H9 (cell line): Measurements from ENCODE around the gene NKAIN2. TPM values are rescaled to one million over a fixed set of nuclear protein-coding genes. Genes with fewer than 3 reads are reported as not detected.

Source experiments
- DNase-seq: peaks from one replicate; pipeline ENCODE4 v3.0.0-alpha.2; 2017
- H2AFZ ChIP-seq: one replicate; pipeline ENCODE4 v1.6.1; 2013; ENCODE audit warnings: mild to moderate bottlenecking, low read length, control low read depth, moderate library complexity
- H2AK5ac ChIP-seq: 2 replicates; pipeline ENCODE4 v1.6.1; 2013; ENCODE audit warnings: low read length, control low read depth, mixed read lengths; ENCODE audit not compliant: insufficient read length
- H2BK120ac ChIP-seq: one replicate; pipeline ENCODE4 v1.6.1; 2013; ENCODE audit warnings: low read depth, mild to moderate bottlenecking, low read length, control low read depth, inconsistent platforms; ENCODE audit not compliant: poor library complexity, severe bottlenecking
- H2BK12ac ChIP-seq: 2 replicates; pipeline ENCODE4 v1.6.1; 2013; ENCODE audit warnings: low read length, control low read depth, mixed read lengths, low read depth; ENCODE audit not compliant: insufficient read length
- H2BK15ac ChIP-seq: 2 replicates; pipeline ENCODE4 v1.6.1; 2013; ENCODE audit warnings: low read depth, low read length, control low read depth
- H2BK20ac ChIP-seq: one replicate; pipeline ENCODE4 v1.6.1; 2013; ENCODE audit warnings: low read depth, mild to moderate bottlenecking, low read length, control low read depth, inconsistent platforms; ENCODE audit not compliant: poor library complexity, severe bottlenecking
- H2BK5ac ChIP-seq: 2 replicates; pipeline ENCODE4 v1.6.1; 2013; ENCODE audit warnings: low read length, control low read depth, mixed read lengths; ENCODE audit not compliant: insufficient read length
- H3K14ac ChIP-seq: 2 replicates; pipeline ENCODE4 v1.6.1; 2013; ENCODE audit warnings: low read length, control low read depth; ENCODE audit not compliant: insufficient read depth
- H3K18ac ChIP-seq: 2 replicates; pipeline ENCODE4 v1.6.1; 2013; ENCODE audit warnings: low read depth, mild to moderate bottlenecking, mixed read lengths, low read length, control low read depth; ENCODE audit not compliant: insufficient read length
- H3K23ac ChIP-seq: 2 replicates; pipeline ENCODE4 v1.6.1; 2013; ENCODE audit warnings: low read length, control low read depth, mixed read lengths, low read depth; ENCODE audit not compliant: insufficient read length
- H3K23me2 ChIP-seq: 2 replicates; pipeline ENCODE4 v1.6.1; 2013; ENCODE audit warnings: low read depth, mild to moderate bottlenecking, mixed read lengths, low read length, control low read depth; ENCODE audit not compliant: insufficient read length, poor library complexity, severe bottlenecking
- H3K27ac ChIP-seq: 2 replicates; pipeline ENCODE4 v1.5.1; 2013; ENCODE audit warnings: low read length, control low read depth, mixed read lengths, low read depth; ENCODE audit not compliant: insufficient read length
- H3K27me3 ChIP-seq: 2 replicates; pipeline ENCODE4 v1.6.1; 2013; ENCODE audit warnings: low read length, control low read depth, inconsistent platforms; ENCODE audit not compliant: insufficient read depth
- H3K4ac ChIP-seq: 2 replicates; pipeline ENCODE4 v1.6.1; 2013; ENCODE audit warnings: low read depth, mild to moderate bottlenecking, control low read depth, inconsistent platforms, low read length, moderate library complexity
- H3K4me1 ChIP-seq: 2 replicates; pipeline ENCODE4 v1.6.1; 2013; ENCODE audit warnings: low read length, control low read depth, inconsistent platforms; ENCODE audit not compliant: insufficient read depth
- H3K4me2 ChIP-seq: 2 replicates; pipeline ENCODE4 v1.6.1; 2013; ENCODE audit warnings: low read length, control low read depth, mixed read lengths; ENCODE audit not compliant: insufficient read length, insufficient read depth
- H3K56ac ChIP-seq: 2 replicates; pipeline ENCODE4 v1.6.1; 2013; ENCODE audit warnings: low read depth, mild to moderate bottlenecking, mixed read lengths, low read length, control low read depth; ENCODE audit not compliant: insufficient read length
- H3K79me1 ChIP-seq: 2 replicates; pipeline ENCODE4 v1.6.1; 2013; ENCODE audit warnings: low read depth, mild to moderate bottlenecking, moderate library complexity, low read length, control low read depth, inconsistent platforms; ENCODE audit not compliant: insufficient read depth, poor library complexity, severe bottlenecking
- H3K79me2 ChIP-seq: 2 replicates; pipeline ENCODE4 v1.6.1; 2013; ENCODE audit warnings: low read length, control low read depth, inconsistent platforms; ENCODE audit not compliant: insufficient read depth
- H3K9ac ChIP-seq: 2 replicates; pipeline ENCODE4 v1.6.1; 2013; ENCODE audit warnings: low read length, control low read depth, mixed read lengths; ENCODE audit not compliant: insufficient read length; ENCODE audit errors: extremely low read depth
- H3K9me3 ChIP-seq: one replicate; pipeline ENCODE4 v1.6.1; 2013; ENCODE audit warnings: low read depth, low read length, inconsistent platforms; ENCODE audit not compliant: control insufficient read depth
- H3T11ph ChIP-seq: one replicate; pipeline ENCODE4 v1.6.1; 2013; ENCODE audit warnings: mild to moderate bottlenecking, low read length, control low read depth, inconsistent platforms
- H4K20me1 ChIP-seq: one replicate; pipeline ENCODE4 v1.6.1; 2013; ENCODE audit not compliant: control insufficient read depth, insufficient read length, insufficient read depth
- H4K5ac ChIP-seq: 2 replicates; pipeline ENCODE4 v1.6.1; 2013; ENCODE audit warnings: low read depth, mild to moderate bottlenecking, mixed read lengths, low read length, control low read depth; ENCODE audit not compliant: insufficient read length
- H4K8ac ChIP-seq: replicated peaks from 2 replicates; pipeline ENCODE4 v1.6.1; 2013; ENCODE audit warnings: low read length, control low read depth, mixed read lengths, low read depth; ENCODE audit not compliant: insufficient read length
- H4K91ac ChIP-seq: 2 replicates; pipeline ENCODE4 v1.6.1; 2013; ENCODE audit warnings: low read depth, mild to moderate bottlenecking, moderate library complexity, mixed read lengths, low read length, control low read depth; ENCODE audit not compliant: insufficient read length
- H3K27ac Mint-ChIP-seq, 3 experiments: 2 replicates in 2 of 3; 3 replicates in 1 of 3; pipeline ENCODE4 v1.8.0; 2020 to 2021; ENCODE audit warnings: mixed read lengths in 3 of 3, mild to moderate bottlenecking in 1 of 3, moderate library complexity in 1 of 3
- H3K27me3 Mint-ChIP-seq: 2 replicates; pipeline ENCODE4 v1.8.0; 2021; ENCODE audit warnings: low read depth, mild to moderate bottlenecking, moderate library complexity, mixed read lengths
- H3K36me3 Mint-ChIP-seq, 3 experiments: 2 replicates in 2 of 3; 3 replicates in 1 of 3; pipeline ENCODE4 v1.8.0; 2020 to 2021; ENCODE audit warnings: low read depth in 3 of 3, mixed read lengths in 3 of 3; ENCODE audit not compliant: insufficient read depth in 1 of 3
- H3K4me1 Mint-ChIP-seq, 2 experiments: 2 replicates each; pipeline ENCODE4 v1.8.0; 2020; ENCODE audit warnings: mixed read lengths in 2 of 2
- H3K4me3 Mint-ChIP-seq, 2 experiments: 2 replicates in 1 of 2; 3 replicates in 1 of 2; pipeline ENCODE4 v1.8.0; 2020 to 2021; ENCODE audit warnings: mild to moderate bottlenecking in 2 of 2, mixed read lengths in 2 of 2, moderate library complexity in 1 of 2
- H3K9me3 Mint-ChIP-seq, 2 experiments: 2 replicates in 1 of 2; 3 replicates in 1 of 2; pipeline ENCODE4 v1.8.0; 2020; ENCODE audit warnings: mild to moderate bottlenecking in 2 of 2, mixed read lengths in 2 of 2, moderate library complexity in 1 of 2
- WGBS: extraction: QIAGEN DNeasy Blood & Tissue Kit; methylation state at CpG from one replicate; pipeline ENCODE4 v1.1.7; 2013; ENCODE audit warnings: missing lambda C conversion rate, low lambda C conversion rate, mixed read lengths; ENCODE audit not compliant: insufficient read length; ENCODE audit errors: extremely low coverage; 5-methylcytosine and 5-hydroxymethylcytosine counted together
- total RNA-seq: library from RNA; stranded (reverse); gene quantifications from 2 replicates; pipeline ENCODE4 v1.2.1, GENCODE V29; 2021
- TF ChIP-seq, protein P1 (sequence below): fragments of 200-600 bp; sonication (generic); conservative IDR thresholded peaks from 3 replicates; pipeline ENCODE4 v1.8.0; 2021; ENCODE audit warnings: antibody characterized with exemption, mild to moderate bottlenecking

Gene NKAIN2
- total RNA-seq, 1 experiment from 2014 or later = 0.17 TPM

DNA sequence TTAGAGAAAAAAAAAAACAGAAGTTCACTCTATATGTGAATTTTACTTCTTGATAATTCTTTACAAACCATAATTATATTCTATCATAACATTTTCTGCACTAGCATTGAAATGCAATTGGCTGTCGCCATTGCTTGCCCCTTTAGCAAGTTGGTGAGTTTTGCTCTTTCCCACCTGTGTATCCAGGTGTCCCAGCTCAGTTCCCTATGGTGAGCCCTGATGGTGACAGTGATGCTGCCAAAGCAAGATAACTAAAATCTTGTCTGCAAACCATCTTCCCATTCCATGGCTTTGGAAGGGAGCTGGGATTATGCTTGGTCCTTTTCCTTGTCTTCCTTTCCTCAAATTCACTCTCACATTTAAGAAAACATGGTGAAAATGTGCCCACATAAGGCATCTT lies 429.6 kb downstream of the NKAIN2 start:
- Histone ChIP-seq H3K18ac (no peak overlapping the region), H3K56ac (no peak overlapping the region), H3K27ac (no peak overlapping the region), H3K14ac (no peak overlapping the region), H3T11ph (no peak overlapping the region), H3K4ac (no peak overlapping the region), H3K79me1 (no peaks in the 10 kb centered on the region), H2AFZ (no peak overlapping the region), H2AK5ac (no peak overlapping the region), H4K5ac (no peak overlapping the region), H3K79me2 (no peaks in the 10 kb centered on the region), H3K9ac (no peak overlapping the region), H4K8ac (no peak overlapping the region), H3K9me3 (no peaks in the 10 kb centered on the region), H2BK12ac (no peak overlapping the region), H4K91ac (no peak overlapping the region), H3K4me1 (no peaks in the 10 kb centered on the region), H3K4me2 (no peak overlapping the region), H3K27me3 (no peaks in the 10 kb centered on the region), H3K23ac (no peak overlapping the region), H2BK20ac (no peak overlapping the region), H2BK15ac (no peak overlapping the region), H2BK5ac (no peak overlapping the region), H2BK120ac (no peak overlapping the region), H4K20me1 (no peaks in the 10 kb centered on the region), H3K23me2 (no peaks in the 10 kb centered on the region)
- Mint-ChIP-seq H3K4me3 (no peak overlapping the region), H3K36me3 (peaks cover 6 to 10% (median 6%) of the 10 kb centered on the region in 3 experiments; a peak in 6 of 7 replicates), H3K4me1 (no peaks in the 10 kb centered on the region), H3K27me3 (no peaks in the 10 kb centered on the region; the same call in 1 of the 2 replicates), H3K27ac (no peak overlapping the region), H3K9me3 (peaks cover 8 to 15% of the 10 kb centered on the region in 2 experiments)
- no peak for DNase-seq
- TF ChIP-seq, protein P1, sequence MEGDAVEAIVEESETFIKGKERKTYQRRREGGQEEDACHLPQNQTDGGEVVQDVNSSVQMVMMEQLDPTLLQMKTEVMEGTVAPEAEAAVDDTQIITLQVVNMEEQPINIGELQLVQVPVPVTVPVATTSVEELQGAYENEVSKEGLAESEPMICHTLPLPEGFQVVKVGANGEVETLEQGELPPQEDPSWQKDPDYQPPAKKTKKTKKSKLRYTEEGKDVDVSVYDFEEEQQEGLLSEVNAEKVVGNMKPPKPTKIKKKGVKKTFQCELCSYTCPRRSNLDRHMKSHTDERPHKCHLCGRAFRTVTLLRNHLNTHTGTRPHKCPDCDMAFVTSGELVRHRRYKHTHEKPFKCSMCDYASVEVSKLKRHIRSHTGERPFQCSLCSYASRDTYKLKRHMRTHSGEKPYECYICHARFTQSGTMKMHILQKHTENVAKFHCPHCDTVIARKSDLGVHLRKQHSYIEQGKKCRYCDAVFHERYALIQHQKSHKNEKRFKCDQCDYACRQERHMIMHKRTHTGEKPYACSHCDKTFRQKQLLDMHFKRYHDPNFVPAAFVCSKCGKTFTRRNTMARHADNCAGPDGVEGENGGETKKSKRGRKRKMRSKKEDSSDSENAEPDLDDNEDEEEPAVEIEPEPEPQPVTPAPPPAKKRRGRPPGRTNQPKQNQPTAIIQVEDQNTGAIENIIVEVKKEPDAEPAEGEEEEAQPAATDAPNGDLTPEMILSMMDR = no peak
- no CpG with 5 or more reads among the region's 1 CpG for WGBS
